SKM-1 treated with dmso at 0.1 percent for 144 hours (cell line): ENCODE data around the gene GRIK3.

Experiments
- DNase-seq: peaks from one replicate; lab custom pipeline; 2025; ENCODE audit not compliant: unreplicated experiment; lab: John Stamatoyannopoulos, UW

Gene GRIK3

GRCh38 chr1:37047542-37047941, 13.2 kb upstream of the GRIK3 start:
- DNase-seq, result no peak

GRCh38 chr1:37043101-37043500, 8.8 kb upstream of the GRIK3 start:
- DNase-seq, result no peak

- no peak for DNase-seq
Observed at GRCh38 chr1:37042506-37042905, 8.2 kb upstream of the GRIK3 start.

- no peak for DNase-seq
Observed at GRCh38 chr1:37041483-37041882, 7.2 kb upstream of the GRIK3 start.

GRCh38 chr1:37040773-37041172, 6.5 kb upstream of the GRIK3 start:
- no peak for DNase-seq

GRCh38 chr1:37040261-37040660, 5.9 kb upstream of the GRIK3 start:
- no peak for DNase-seq

GRCh38 chr1:37038227-37039093, 4.1 kb upstream of the GRIK3 start:
- no peak for DNase-seq

GRCh38 chr1:37037690-37038089, 3.4 kb upstream of the GRIK3 start:
- DNase-seq, result no peak

- DNase-seq, result no peak
Observed at GRCh38 chr1:37036667-37037053, 2.3 kb upstream of the GRIK3 start.

GRCh38 chr1:37035796-37036666, 1.7 kb upstream of the GRIK3 start:
- no peak for DNase-seq

- DNase-seq, result no peak
Observed at GRCh38 chr1:37035014-37035691, 838 bp upstream of the GRIK3 start.

- no peak for DNase-seq
Observed at GRCh38 chr1:37033355-37034101, 787 bp downstream of the GRIK3 start.

- no peak for DNase-seq
Observed at GRCh38 chr1:37032660-37033354, 1.5 kb downstream of the GRIK3 start.

- no peak for DNase-seq
Observed at GRCh38 chr1:37031871-37032270, 2.4 kb downstream of the GRIK3 start.

GRCh38 chr1:37031429-37031828, 2.9 kb downstream of the GRIK3 start:
- DNase-seq, result no peak

- DNase-seq, result no peak
Observed at GRCh38 chr1:37028981-37029617, 5.2 kb downstream of the GRIK3 start.

- DNase-seq, result no peak
Observed at GRCh38 chr1:37021502-37021901, 12.8 kb downstream of the GRIK3 start.

- DNase-seq, result no peak
Observed at GRCh38 chr1:37020653-37021277, 13.6 kb downstream of the GRIK3 start.

- no peak for DNase-seq
Observed at GRCh38 chr1:37018510-37018909, 15.8 kb downstream of the GRIK3 start.
